Type B pancreatic cell (in vitro differentiated cells): ENCODE data around the gene IRX3. TPM values are rescaled to one million over a fixed set of nuclear protein-coding genes. Genes with fewer than 3 reads are reported as not detected.

Experiments used
- DNase-seq: peaks from one replicate; pipeline ENCODE4 v3.0.0; 2021; ENCODE audit warnings: mixed read lengths; ENCODE audit not compliant: unreplicated experiment; ENCODE audit errors: extremely low spot score
- H3K27ac Mint-ChIP-seq: 2 replicates; pipeline ENCODE4 v1.8.0; 2021; ENCODE audit warnings: mild to moderate bottlenecking, mixed read lengths
- H3K27me3 Mint-ChIP-seq: 2 replicates; pipeline ENCODE4 v1.8.0; 2021; ENCODE audit warnings: mixed read lengths
- H3K36me3 Mint-ChIP-seq: 2 replicates; pipeline ENCODE4 v1.8.0; 2021; ENCODE audit warnings: mixed read lengths
- H3K4me1 Mint-ChIP-seq: one replicate; pipeline ENCODE4 v1.8.0; 2021; ENCODE audit warnings: mixed read lengths; ENCODE audit not compliant: unreplicated experiment
- H3K4me3 Mint-ChIP-seq: 2 replicates; pipeline ENCODE4 v1.8.0; 2021; ENCODE audit warnings: mild to moderate bottlenecking, mixed read lengths
- H3K9me3 Mint-ChIP-seq: 2 replicates; pipeline ENCODE4 v1.8.0; 2021; ENCODE audit warnings: mixed read lengths
- total RNA-seq: library from RNA; stranded (reverse); gene quantifications from 2 replicates; pipeline ENCODE4 v1.2.1, GENCODE V29; 2021; ENCODE audit warnings: low replicate concordance
- TF ChIP-seq, protein P1 (sequence below): fragments of 200-600 bp; sonication (generic); conservative IDR thresholded peaks from 2 replicates; pipeline ENCODE4 v1.5.0; 2021; ENCODE audit warnings: antibody characterized with exemption, mild to moderate bottlenecking

The IRX3 gene
- total RNA-seq, 1 donor from 2014 or later = 30.7 TPM

DNA sequence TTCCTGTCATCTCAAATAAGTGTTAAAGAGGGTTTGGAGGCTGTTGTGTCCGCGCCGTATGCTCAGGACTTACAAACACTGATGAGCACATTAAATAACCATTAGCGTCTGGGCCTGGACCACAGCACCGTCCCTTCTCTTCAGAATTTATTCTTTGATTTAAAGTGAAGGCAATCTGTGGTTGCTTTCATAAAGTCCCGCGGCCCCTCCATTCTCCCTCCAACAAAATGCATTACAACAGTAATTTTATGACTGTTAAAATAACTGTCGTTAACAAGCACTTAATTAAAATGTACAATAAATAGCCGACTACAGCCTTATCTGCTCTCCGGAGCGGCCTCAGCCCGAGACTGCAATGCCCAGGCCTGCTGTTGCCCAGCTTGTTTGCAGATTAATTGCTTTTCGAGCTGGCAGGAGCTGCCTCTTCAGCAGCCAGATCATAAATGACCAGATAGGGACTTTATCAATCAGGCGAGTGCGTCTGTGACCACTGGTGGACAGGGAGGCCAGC is 30.6 kb upstream of the IRX3 start:
- TF ChIP-seq, protein P1, sequence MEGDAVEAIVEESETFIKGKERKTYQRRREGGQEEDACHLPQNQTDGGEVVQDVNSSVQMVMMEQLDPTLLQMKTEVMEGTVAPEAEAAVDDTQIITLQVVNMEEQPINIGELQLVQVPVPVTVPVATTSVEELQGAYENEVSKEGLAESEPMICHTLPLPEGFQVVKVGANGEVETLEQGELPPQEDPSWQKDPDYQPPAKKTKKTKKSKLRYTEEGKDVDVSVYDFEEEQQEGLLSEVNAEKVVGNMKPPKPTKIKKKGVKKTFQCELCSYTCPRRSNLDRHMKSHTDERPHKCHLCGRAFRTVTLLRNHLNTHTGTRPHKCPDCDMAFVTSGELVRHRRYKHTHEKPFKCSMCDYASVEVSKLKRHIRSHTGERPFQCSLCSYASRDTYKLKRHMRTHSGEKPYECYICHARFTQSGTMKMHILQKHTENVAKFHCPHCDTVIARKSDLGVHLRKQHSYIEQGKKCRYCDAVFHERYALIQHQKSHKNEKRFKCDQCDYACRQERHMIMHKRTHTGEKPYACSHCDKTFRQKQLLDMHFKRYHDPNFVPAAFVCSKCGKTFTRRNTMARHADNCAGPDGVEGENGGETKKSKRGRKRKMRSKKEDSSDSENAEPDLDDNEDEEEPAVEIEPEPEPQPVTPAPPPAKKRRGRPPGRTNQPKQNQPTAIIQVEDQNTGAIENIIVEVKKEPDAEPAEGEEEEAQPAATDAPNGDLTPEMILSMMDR = no peak
- no peaks in the 10 kb centered on the region for H3K9me3 Mint-ChIP-seq
- DNase-seq = no peak
- H3K36me3 Mint-ChIP-seq = no peaks in the 10 kb centered on the region
- H3K27me3 Mint-ChIP-seq = peaks cover 9% of the 10 kb centered on the region
- H3K27ac Mint-ChIP-seq = no peak overlapping the region
- peaks cover 8% of the 10 kb centered on the region for H3K4me1 Mint-ChIP-seq
- no peak overlapping the region for H3K4me3 Mint-ChIP-seq

DNA sequence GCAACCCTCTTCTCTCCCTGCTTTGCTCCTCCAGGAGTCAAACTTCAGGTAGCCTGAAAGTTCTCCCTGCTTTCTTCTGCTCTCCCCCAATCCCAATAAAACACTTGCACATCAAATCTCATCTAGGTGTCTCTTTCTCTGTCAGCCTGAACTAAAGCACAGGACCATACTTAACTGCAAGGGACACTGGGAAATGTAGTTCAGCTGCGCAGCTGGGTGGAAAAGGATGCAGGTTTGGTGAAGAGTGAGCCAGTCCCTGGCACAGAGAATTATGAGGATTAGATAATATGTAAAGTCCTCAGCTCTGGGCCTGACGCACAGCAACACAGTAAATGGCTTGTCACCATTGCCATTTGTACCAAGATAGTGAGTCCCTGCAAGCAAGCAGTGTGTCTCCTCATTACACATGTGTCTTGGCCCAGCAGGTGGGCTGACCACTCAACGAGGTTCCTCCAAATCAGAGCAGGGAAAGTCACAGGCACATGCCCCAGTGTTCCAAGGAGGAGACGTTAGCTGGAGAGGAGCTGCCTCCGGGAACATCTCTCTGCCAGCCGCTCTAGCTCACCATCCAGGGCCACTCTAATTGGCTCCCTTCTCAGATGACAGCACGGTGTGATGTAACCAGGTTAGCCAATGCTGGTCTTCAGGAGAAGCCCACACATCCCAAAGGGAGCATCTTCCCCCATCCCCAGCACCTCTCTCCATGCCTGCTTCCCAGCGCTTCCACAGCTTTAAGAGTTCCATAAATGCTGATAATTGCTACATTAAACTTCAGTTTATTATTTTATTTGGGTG is 29.7 kb upstream of the IRX3 start:
- Mint-ChIP-seq H3K27ac (no peak overlapping the region), H3K27me3 (peaks cover 8% of the 10 kb centered on the region), H3K9me3 (no peaks in the 10 kb centered on the region), H3K4me3 (no peak overlapping the region), H3K36me3 (no peaks in the 10 kb centered on the region), H3K4me1 (peaks cover 8% of the 10 kb centered on the region)
- TF ChIP-seq, protein P1 = no peak
- DNase-seq = no peak

DNA sequence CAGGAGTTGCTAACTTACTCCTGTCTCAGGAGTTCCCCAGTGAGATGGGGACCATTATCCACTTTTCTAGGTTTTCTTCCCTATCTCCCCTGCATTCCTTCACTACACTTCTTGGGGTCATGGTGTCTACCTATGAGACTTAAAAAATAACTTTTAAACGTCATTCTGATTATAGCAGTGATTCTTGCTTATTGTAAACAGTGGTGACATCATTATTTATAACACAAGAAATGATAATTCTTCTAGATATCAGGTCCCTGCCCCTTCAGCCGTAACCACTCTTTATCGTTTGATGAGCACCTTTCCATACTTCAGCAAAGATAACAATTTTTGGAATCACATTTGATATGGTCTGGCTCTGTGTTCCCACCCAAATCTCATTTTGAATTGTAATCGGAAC is 27.2 kb upstream of the IRX3 start:
- TF ChIP-seq, protein P1 = no peak
- H3K36me3 Mint-ChIP-seq = no peaks in the 10 kb centered on the region
- no peaks in the 10 kb centered on the region for H3K4me1 Mint-ChIP-seq
- no peak overlapping the region for H3K4me3 Mint-ChIP-seq
- DNase-seq = no peak
- peaks cover 22% of the 10 kb centered on the region for H3K27me3 Mint-ChIP-seq
- no peaks in the 10 kb centered on the region for H3K9me3 Mint-ChIP-seq
- no peak overlapping the region for H3K27ac Mint-ChIP-seq

DNA sequence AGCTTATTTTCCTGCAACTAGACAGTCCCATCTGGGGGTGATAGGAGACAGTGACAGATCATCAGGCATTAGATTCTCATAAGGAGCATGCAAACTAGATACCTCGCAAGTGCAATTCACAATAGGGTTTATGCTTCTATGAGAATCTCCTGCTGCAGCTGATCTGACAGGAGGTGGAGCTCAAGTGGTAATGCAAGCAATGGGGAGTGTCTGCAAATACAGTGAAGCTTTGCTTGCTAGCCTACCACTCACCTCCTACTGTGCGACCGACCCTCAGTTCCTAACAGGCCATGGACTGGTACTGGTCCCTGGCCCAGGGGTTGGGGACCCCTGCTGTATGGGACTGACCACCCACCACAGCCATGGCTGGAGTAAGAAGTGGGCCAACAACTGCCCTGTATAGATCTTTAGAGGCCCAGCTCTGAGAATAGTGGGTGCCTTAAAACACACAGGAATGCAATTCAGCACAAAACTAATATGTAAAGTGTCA is 26.0 kb upstream of the IRX3 start:
- H3K9me3 Mint-ChIP-seq = no peaks in the 10 kb centered on the region
- H3K27me3 Mint-ChIP-seq = peaks cover 19% of the 10 kb centered on the region
- DNase-seq = no peak
- no peaks in the 10 kb centered on the region for H3K4me1 Mint-ChIP-seq
- no peak overlapping the region for H3K4me3 Mint-ChIP-seq
- no peaks in the 10 kb centered on the region for H3K36me3 Mint-ChIP-seq
- H3K27ac Mint-ChIP-seq = no peak overlapping the region
- TF ChIP-seq, protein P1 = no peak

DNA sequence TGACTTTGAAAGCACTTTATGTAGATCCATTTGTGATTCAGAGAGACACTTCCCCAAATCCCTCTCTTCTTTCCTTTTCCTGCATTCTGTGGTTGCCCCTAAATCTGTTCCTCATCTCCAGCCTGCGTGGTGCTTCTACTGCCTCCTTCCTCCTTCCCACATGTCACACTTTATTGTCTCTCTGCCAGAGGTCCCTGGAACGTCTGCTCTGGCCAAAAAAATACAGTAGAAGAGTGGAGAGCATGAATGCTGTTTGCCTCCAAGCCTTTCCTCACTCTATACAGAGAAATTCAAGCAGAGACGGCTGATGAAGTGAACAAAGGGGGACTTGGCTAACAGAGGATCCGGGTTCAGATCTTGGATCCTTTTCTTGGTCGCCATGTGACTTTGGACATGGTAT is 22.8 kb upstream of the IRX3 start:
- TF ChIP-seq, protein P1 = no peak
- peaks cover 35% of the 10 kb centered on the region for H3K27me3 Mint-ChIP-seq

More for the DNA sequence above, 22.8 kb upstream of the IRX3 start:
- H3K4me3 Mint-ChIP-seq = no peak overlapping the region
- H3K36me3 Mint-ChIP-seq = no peaks in the 10 kb centered on the region
- DNase-seq = no peak
- no peak overlapping the region for H3K27ac Mint-ChIP-seq
- no peaks in the 10 kb centered on the region for H3K9me3 Mint-ChIP-seq
- H3K4me1 Mint-ChIP-seq = peaks cover 12% of the 10 kb centered on the region
